Right atrium auricular region (tissue), 2 donors: ENCODE results near the gene SMG7. TPM values are rescaled to one million over a fixed set of nuclear protein-coding genes. Genes with fewer than 3 reads are reported as not detected.

Experiments used
- DNase-seq: peaks from one replicate; pipeline ENCODE4 v3.0.0-alpha.2; 2019; ENCODE audit warnings: low spot score
- H3K27ac ChIP-seq, 2 donors: fragments of 200-600 bp; sonication (generic); 1 replicate in 1 of 2; 2 replicates in 1 of 2; pipeline ENCODE4 v1.5.1; 2016 to 2019
- H3K27me3 ChIP-seq, 2 donors: fragments of 200-600 bp; sonication (generic); one replicate each; pipeline versions ENCODE4 v1.5.1 to v1.6.0; 2017 to 2019
- H3K36me3 ChIP-seq: fragments of 200-600 bp; sonication (generic); one replicate; pipeline ENCODE4 v1.5.1; 2016
- H3K4me1 ChIP-seq, 2 donors: fragments of 200-600 bp; sonication (generic); one replicate each; pipeline versions ENCODE4 v1.5.1 to v1.6.0; 2017 to 2019
- H3K4me3 ChIP-seq, 2 donors: fragments of 200-600 bp; sonication (generic); 1 replicate in 1 of 2; 2 replicates in 1 of 2; pipeline ENCODE4 v1.5.1; 2017 to 2019; ENCODE audit warnings: mild to moderate bottlenecking in 1 of 2, moderate library complexity in 1 of 2
- H3K9me3 ChIP-seq, 2 donors: fragments of 200-600 bp; sonication (generic); one replicate each; pipeline ENCODE4 v1.5.1; 2019
- total RNA-seq, 2 donors: library from RNA; depleted of rRNA; stranded (reverse); fragments of >200 nt; gene quantifications; one replicate each; pipeline ENCODE4 v1.1.0, GENCODE V29; 2016
- TF ChIP-seq, protein P1 (sequence below), 2 donors: fragments of 200-600 bp; sonication (generic); IDR thresholded peaks; one replicate each; pipeline ENCODE4 v1.5.1; 2019; ENCODE audit warnings: antibody characterized with exemption in 2 of 2

The SMG7 gene
- total RNA-seq, 2 donors from 2014 or later = 42.0 to 43.6 TPM

DNA sequence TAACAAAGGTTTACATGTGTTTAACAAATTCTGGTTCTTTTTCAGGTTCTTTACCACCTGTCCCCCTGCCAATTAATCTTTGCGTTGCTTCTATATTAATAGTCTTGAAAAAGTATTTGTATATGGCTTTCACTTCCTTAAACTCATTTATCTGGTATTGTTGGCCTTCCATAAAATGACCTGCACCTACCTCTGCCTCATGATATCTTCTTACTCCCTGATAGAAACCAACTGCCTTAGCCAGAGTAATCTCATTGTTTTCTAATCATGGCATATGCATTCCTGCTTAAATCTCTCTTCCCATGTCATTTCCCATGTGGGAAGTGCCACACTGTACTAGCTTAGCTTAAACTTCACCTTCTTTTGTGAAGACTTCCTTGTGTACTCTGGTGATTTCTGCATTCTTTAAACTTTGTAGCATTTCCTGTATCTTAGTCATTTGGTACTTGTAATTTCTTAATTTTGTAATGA lies 8.7 kb downstream of the SMG7 start:
- no peaks in the 10 kb centered on the region for H3K27me3 ChIP-seq
- no peak overlapping the region for H3K4me3 ChIP-seq
- H3K9me3 ChIP-seq = no peaks in the 10 kb centered on the region
- DNase-seq = no peak
- no peak overlapping the region for H3K27ac ChIP-seq
- H3K36me3 ChIP-seq = no peaks in the 10 kb centered on the region
- TF ChIP-seq, protein P1, sequence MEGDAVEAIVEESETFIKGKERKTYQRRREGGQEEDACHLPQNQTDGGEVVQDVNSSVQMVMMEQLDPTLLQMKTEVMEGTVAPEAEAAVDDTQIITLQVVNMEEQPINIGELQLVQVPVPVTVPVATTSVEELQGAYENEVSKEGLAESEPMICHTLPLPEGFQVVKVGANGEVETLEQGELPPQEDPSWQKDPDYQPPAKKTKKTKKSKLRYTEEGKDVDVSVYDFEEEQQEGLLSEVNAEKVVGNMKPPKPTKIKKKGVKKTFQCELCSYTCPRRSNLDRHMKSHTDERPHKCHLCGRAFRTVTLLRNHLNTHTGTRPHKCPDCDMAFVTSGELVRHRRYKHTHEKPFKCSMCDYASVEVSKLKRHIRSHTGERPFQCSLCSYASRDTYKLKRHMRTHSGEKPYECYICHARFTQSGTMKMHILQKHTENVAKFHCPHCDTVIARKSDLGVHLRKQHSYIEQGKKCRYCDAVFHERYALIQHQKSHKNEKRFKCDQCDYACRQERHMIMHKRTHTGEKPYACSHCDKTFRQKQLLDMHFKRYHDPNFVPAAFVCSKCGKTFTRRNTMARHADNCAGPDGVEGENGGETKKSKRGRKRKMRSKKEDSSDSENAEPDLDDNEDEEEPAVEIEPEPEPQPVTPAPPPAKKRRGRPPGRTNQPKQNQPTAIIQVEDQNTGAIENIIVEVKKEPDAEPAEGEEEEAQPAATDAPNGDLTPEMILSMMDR (IDR thresholded peaks at IDR 0.05) = no peak
- H3K4me1 ChIP-seq = peaks cover 0 to 50% of the 10 kb centered on the region in 2 donors

DNA sequence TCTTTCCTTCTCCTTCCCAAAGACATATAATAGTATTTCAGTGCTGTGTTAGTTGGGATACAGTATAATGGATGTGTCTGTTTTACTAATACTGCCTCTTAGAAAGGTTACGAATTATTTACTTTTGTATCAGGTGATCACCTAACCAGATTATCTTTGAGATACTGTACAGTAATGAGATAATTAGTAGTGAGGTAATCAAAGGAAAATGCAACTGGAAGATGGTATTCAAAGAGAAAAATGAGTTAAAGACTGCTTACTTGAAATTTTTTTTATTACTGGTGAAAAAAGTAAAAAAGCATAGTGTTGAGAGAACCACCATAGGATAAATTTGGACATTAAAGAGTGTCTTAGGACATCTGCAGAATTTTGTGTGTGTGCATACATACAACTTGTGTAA lies 10.9 kb downstream of the SMG7 start:
- Histone ChIP-seq H3K9me3 (no peaks in the 10 kb centered on the region), H3K4me3 (no peak overlapping the region), H3K27me3 (no peaks in the 10 kb centered on the region), H3K36me3 (no peaks in the 10 kb centered on the region), H3K27ac (no peak overlapping the region), H3K4me1 (peaks cover 0 to 40% of the 10 kb centered on the region in 2 donors)
- TF ChIP-seq, protein P1 (IDR thresholded peaks at IDR 0.05) = no peak
- no peak for DNase-seq

GRCh38 chr1:183484254-183484653 lies 12.0 kb downstream of the SMG7 start:
- H3K9me3 ChIP-seq = no peaks in the 10 kb centered on the region
- H3K27ac ChIP-seq = no peak overlapping the region
- peaks cover 0 to 31% of the 10 kb centered on the region in 2 donors for H3K4me1 ChIP-seq
- H3K27me3 ChIP-seq = no peaks in the 10 kb centered on the region
- no peak overlapping the region for H3K4me3 ChIP-seq
- H3K36me3 ChIP-seq = no peaks in the 10 kb centered on the region
- DNase-seq = no peak
- TF ChIP-seq, protein P1 (IDR thresholded peaks at IDR 0.05) = no peak

GRCh38 chr1:183484851-183485250 lies 12.6 kb downstream of the SMG7 start:
- TF ChIP-seq, protein P1 (IDR thresholded peaks at IDR 0.05) = no peak
- Histone ChIP-seq H3K27me3 (no peaks in the 10 kb centered on the region), H3K9me3 (no peaks in the 10 kb centered on the region), H3K36me3 (no peaks in the 10 kb centered on the region), H3K27ac (no peak overlapping the region), H3K4me1 (peaks cover 0 to 25% of the 10 kb centered on the region in 2 donors), H3K4me3 (no peak overlapping the region)
- no peak for DNase-seq

DNA sequence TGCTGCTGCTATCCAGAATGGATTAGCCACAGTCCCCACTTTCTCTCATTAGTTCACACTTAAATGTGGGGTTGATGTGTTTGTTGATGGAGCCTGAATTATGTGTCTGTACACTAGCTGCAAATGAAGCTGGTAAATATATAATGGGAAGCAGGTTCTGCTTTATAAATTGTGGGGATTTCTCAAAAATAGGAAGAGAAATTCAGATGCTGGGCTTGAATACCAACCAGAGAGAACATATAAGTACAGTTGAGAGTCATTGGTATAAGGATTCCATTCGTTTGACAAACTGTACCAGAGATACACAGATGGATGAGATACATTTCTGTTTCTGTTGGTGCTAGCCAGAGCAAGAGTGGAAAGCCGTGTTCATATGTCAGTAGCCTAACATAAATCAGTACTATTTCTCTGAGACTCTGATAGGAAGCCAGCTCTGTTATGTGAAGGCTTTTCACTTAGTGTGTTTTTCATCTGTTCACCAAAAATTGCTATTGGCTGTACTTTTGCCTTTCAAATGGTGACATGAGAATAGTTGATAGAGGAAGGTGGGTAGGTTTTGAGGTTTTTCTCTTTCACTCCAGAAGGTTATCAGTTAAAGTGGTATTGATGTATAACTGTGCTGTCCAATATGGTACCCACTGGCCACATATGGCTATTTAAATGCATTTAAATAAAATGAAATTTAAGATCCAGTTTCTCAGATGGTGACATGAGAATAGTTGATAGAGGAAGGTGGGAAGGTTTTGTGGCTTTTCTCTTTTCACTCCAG lies 15.6 kb downstream of the SMG7 start:
- Histone ChIP-seq H3K9me3 (no peaks in the 10 kb centered on the region), H3K27ac (no peak overlapping the region), H3K4me3 (no peak overlapping the region), H3K4me1 (peaks cover 0 to 18% of the 10 kb centered on the region in 2 donors), H3K27me3 (no peaks in the 10 kb centered on the region), H3K36me3 (no peaks in the 10 kb centered on the region)
- TF ChIP-seq, protein P1 (IDR thresholded peaks at IDR 0.05) = no peak
- no peak for DNase-seq
